Activated T-helper 1 cell treated with anti-CD3 and anti-CD28 coated beads, Interleukin-12 subunit alpha, Interleukin-12 subunit beta, Interleukin-2, Interleukin-4 antibody, amounts not matched to agents 30 ng/mL and 10 ng/mL and 1 ng/mL, durations not matched to agents 14 hours and 24 hours and 36 hours (primary cell): ENCODE results near the gene CASQ2. TPM values are rescaled to one million over a fixed set of nuclear protein-coding genes. Genes with fewer than 3 reads are reported as not detected.

Source experiments
- DNase-seq: peaks from one replicate; pipeline ENCODE4 v3.0.0; 2021; ENCODE audit warnings: low spot score
- H3K27ac Mint-ChIP-seq: one replicate; pipeline ENCODE4 v1.8.0; 2021; ENCODE audit warnings: mild to moderate bottlenecking, mixed read lengths
- H3K27me3 Mint-ChIP-seq: one replicate; pipeline ENCODE4 v1.8.0; 2022; ENCODE audit warnings: mild to moderate bottlenecking, moderate library complexity, mixed read lengths; ENCODE audit not compliant: insufficient read depth
- H3K36me3 Mint-ChIP-seq: one replicate; pipeline ENCODE4 v1.8.0; 2021; ENCODE audit warnings: low read depth, mixed read lengths
- H3K4me1 Mint-ChIP-seq: one replicate; pipeline ENCODE4 v1.8.0; 2021; ENCODE audit warnings: low read depth, mixed read lengths
- H3K4me3 Mint-ChIP-seq: one replicate; pipeline ENCODE4 v1.8.0; 2021; ENCODE audit warnings: mild to moderate bottlenecking, moderate library complexity, mixed read lengths
- H3K9me3 Mint-ChIP-seq: one replicate; pipeline ENCODE4 v1.8.0; 2021; ENCODE audit warnings: mixed read lengths
- intact Hi-C: fragments of 100-400 bp; cut with micrococcal nuclease; formaldehyde crosslinking; loops from one replicate; pipeline ENCODE4 v1.15.1; 2024
- total RNA-seq: library from RNA; stranded (reverse); gene quantifications from 2 replicates; pipeline ENCODE4 v1.2.3, GENCODE V29; 2022

The CASQ2 gene
- not detected in 2 replicates for total RNA-seq

DNA sequence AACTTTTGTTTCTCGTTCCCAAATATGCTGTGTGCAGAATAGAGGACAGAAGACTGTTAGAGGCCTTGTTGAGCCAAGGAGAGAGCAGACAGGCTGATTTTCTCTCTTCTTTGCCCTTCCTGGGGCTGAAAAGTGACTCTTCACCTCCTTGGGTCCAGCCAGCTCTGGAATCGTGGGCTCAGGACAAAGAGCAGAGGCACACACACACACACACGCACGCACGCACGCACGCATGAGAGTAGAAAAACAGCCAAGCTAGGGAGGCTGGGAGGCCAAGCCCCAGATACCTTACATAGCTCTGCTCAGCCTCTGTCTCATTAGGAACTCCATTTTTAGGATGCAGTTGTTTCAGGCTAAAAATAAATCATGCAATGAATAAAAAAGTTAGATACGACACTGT lies at the start of gene CASQ2:
Gene CASQ2, minus strand, starts transcription at position 166 of the 400 bp plus-strand sequence. CDS start 173 bp downstream, outside the sequence.
- intact Hi-C loops = no loop called here
- no peak within 1 kb of the TSS for H3K4me3 Mint-ChIP-seq
- no peak within 1 kb of the TSS for H3K27ac Mint-ChIP-seq
- peaks cover 7% of the 10 kb centered on the region for H3K27me3 Mint-ChIP-seq
- no peaks in the 10 kb centered on the region for H3K9me3 Mint-ChIP-seq
- no peaks in the 10 kb centered on the region for H3K36me3 Mint-ChIP-seq
- no peaks in the 10 kb centered on the region for H3K4me1 Mint-ChIP-seq
- no peak for DNase-seq

DNA sequence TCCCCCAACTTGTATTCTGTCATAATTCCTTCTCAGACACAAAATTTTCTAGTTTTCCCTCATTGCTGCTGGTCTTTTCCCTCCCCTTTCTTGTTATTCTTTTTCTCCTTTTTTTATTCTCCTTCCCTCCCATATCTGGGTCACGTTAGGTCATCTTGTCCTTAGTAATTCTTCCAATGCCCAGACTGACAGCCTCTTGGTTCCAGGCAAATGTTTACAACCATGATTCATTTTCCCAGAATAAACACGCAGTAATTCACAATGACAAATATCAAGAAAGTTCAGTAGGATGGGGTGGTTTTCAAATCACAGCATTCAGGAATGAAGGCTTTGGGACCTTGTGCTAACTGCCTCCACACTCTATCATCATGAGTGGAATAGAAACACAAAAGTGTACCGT lies 47.2 kb upstream of the CASQ2 start:
- intact Hi-C loops = no loop called here
- Mint-ChIP-seq H3K27ac (no peak overlapping the region), H3K4me1 (no peaks in the 10 kb centered on the region), H3K36me3 (no peaks in the 10 kb centered on the region), H3K9me3 (no peaks in the 10 kb centered on the region), H3K27me3 (peaks cover 20% of the 10 kb centered on the region), H3K4me3 (no peak overlapping the region)
- DNase-seq = no peak

DNA sequence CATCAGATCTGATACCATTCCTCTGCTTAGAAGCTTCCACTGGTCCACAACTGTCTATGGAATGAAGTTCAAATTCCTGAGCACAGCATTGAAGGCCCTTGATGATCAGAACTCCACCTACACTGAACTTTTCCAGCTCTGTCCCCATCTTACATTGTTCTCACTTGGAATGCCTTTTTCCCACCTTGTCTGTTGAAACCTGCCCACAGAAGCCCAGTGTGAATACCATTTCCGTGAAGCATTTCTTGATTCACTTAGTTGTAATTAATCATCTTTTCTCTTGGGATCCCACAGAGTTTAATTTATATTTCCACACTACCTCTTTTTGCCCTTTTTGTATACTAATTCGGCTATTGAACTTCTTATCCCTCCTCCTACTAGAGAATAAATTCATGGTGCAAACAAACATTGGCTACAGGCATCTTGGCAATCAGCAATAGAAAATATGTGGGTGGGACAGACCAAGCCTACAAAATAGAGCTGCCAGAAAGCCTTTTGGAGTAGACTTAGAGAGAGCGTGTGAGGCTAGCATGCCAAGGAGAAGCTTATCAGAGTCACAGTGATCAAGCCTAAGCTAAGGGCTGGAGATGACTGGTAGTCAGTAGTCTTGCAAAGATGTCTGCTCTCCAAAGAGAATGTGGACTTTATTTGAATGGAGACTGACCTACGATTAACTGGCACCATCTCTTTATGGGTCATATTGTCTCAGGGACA lies 46.3 kb upstream of the CASQ2 start:
- H3K27me3 Mint-ChIP-seq = peaks cover 17% of the 10 kb centered on the region
- H3K36me3 Mint-ChIP-seq = no peaks in the 10 kb centered on the region
- no peak overlapping the region for H3K4me3 Mint-ChIP-seq
- intact Hi-C loops = no loop called here
- H3K4me1 Mint-ChIP-seq = no peaks in the 10 kb centered on the region
- H3K27ac Mint-ChIP-seq = no peak overlapping the region
- no peak for DNase-seq
- no peaks in the 10 kb centered on the region for H3K9me3 Mint-ChIP-seq

DNA sequence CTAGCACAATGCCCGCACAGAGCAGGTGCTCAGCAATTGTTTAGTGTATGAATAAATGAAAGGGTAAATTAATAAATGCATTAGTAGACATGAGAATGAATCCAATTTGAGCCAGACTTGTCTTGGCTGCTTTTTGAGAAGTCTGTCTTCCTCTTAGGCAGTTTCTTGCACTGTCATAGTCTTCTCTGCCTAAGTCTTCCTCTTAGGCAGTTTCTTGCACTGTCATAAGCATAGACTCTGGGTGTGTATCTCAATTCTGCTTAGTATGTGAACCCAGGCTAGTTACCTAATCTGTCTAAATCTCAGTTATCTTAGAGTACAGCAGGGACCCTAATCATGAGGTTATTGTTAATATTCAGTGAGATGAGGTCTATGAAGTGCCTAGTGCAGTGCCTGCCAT lies 45.2 kb upstream of the CASQ2 start:
- H3K27me3 Mint-ChIP-seq = peaks cover 13% of the 10 kb centered on the region
- no peaks in the 10 kb centered on the region for H3K4me1 Mint-ChIP-seq
- H3K4me3 Mint-ChIP-seq = no peak overlapping the region
- H3K27ac Mint-ChIP-seq = no peak overlapping the region
- no peak for DNase-seq
- no peaks in the 10 kb centered on the region for H3K36me3 Mint-ChIP-seq
- H3K9me3 Mint-ChIP-seq = no peaks in the 10 kb centered on the region
- intact Hi-C loops = no loop called here

DNA sequence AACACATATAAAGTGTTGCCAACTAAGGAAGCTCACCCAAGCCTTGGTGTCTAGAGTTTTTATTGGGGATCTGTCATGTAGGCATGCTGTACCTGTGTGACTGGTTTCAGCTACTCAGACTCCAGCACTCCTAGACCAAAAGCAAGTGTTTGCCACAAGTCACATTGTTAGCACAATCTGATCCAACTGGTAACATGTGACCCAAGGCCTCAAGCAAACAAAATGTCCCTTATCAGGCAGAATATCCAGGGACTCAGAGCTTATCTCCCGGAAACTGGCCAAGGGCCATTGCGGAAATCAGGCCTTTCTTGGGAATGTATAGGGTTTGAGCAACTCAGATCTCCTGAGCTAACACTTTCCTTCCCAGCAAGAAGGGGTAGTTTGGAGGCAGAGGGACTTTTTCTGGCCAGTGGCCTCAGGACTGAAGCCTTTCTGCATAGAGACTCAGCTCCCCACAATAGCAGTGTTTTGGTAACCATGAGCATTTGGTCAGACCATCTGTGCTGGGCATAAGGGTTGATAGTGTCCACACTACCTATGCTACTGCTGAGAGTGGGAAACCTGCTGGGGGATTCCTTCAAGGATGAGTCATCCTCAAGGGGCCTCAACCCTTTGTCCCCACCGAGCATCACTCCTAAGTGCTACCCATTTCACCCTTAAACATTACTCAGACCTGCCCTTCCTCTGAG lies 42.8 kb upstream of the CASQ2 start:
- H3K27ac Mint-ChIP-seq = no peak overlapping the region
- H3K4me1 Mint-ChIP-seq = no peaks in the 10 kb centered on the region

DNA sequence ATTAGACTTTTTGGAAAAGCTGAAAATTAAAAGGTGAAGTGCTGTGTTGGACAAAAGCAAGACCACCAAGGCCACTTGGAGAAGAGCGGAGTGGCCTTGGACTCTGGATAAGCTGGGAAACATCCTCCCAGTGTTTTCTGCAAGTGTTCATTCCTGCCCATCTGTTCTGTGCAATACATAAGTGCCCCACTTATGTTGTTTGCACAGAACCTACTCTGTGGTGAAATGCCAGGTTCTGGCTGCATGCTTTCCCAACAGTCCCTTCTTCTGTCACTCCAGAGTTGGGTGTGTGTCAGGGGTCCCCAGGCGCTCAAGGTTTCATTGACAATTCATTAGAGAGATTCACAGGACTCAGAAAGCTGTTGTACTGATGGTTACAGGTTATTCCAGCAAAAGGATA lies 42.1 kb upstream of the CASQ2 start:
- Mint-ChIP-seq H3K4me1 (no peaks in the 10 kb centered on the region), H3K4me3 (no peak overlapping the region), H3K27ac (no peak overlapping the region), H3K36me3 (no peaks in the 10 kb centered on the region), H3K9me3 (no peaks in the 10 kb centered on the region), H3K27me3 (peaks cover 10% of the 10 kb centered on the region)
- DNase-seq = no peak
- intact Hi-C loops = no loop called here

More for the DNA sequence above, 42.8 kb upstream of the CASQ2 start:
- intact Hi-C loops = no loop called here
- no peak for DNase-seq
- peaks cover 11% of the 10 kb centered on the region for H3K27me3 Mint-ChIP-seq
- H3K9me3 Mint-ChIP-seq = no peaks in the 10 kb centered on the region
- no peaks in the 10 kb centered on the region for H3K36me3 Mint-ChIP-seq
- H3K4me3 Mint-ChIP-seq = no peak overlapping the region

DNA sequence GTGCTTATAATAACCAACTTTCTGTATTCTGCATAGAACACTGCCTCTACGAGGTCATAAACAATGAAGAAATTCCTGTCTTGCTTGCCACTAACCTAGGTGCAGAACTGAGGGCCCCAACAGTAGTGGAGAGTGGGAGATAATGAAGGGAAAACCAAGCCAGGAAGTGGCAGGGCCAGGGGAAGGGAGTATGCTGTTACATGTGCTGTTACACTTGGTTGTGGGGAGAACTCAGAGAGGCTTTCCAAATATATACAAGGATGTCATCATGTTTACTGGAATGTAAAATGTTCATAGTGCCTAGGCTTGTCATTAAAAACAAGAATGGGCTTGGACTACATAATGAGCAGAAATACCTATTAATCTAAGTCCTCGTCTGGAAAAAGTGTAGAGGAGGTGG lies 41.3 kb upstream of the CASQ2 start:
- Mint-ChIP-seq H3K27ac (no peak overlapping the region), H3K4me1 (no peaks in the 10 kb centered on the region), H3K27me3 (peaks cover 8% of the 10 kb centered on the region), H3K36me3 (no peaks in the 10 kb centered on the region), H3K4me3 (no peak overlapping the region), H3K9me3 (no peaks in the 10 kb centered on the region)
- intact Hi-C loops = loop anchor here (5.0 kb wide), 1 partner anchor 687 kb away; no protein-coding TSS in a partner anchor
- DNase-seq = no peak

DNA sequence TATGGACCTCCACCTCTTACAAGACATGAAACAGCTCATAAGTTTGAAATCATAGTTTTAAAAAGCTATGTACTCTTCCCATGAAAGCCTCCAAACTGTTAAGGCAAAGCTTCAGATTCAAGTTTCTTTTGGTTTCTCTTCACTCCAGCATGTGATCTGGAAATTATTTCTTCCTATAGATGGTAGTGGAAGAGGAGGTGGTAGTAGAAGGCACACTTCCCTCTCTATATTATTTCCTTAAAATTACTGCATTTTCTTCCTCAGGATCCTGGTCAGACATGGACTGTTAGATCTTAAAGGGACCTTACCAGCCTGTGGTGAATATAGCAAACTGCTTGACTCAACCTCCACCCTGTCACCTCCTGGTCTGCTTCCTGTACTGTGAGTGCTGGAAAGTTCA lies 40.6 kb upstream of the CASQ2 start:
- Mint-ChIP-seq H3K27ac (no peak overlapping the region), H3K4me3 (no peak overlapping the region), H3K9me3 (no peaks in the 10 kb centered on the region), H3K4me1 (no peaks in the 10 kb centered on the region), H3K27me3 (peaks cover 7% of the 10 kb centered on the region), H3K36me3 (no peaks in the 10 kb centered on the region)
- no peak for DNase-seq
- intact Hi-C loops = loop anchor here (5.0 kb wide), 1 partner anchor 688 kb away; no protein-coding TSS in a partner anchor

DNA sequence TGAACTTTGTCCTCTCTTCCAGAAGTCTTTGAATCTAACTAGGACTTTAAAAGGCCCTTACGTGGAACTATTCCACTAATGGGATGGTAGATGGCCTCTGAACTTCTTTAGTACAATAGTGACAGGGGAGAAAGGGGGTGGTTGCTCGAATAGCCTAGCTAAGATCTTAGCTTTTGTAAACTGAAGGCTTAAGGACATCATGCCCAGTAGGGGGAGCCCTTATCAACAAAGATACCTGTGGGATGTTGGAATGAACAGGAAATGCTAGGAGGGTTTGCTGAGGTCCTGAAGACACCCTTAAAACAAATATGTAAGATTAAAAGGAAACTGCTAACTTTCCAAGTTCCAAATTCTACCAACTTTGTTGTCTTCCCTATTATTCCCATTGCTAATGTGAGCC lies 39.2 kb upstream of the CASQ2 start:
- Mint-ChIP-seq H3K9me3 (no peaks in the 10 kb centered on the region), H3K27me3 (peaks cover 2% of the 10 kb centered on the region), H3K36me3 (no peaks in the 10 kb centered on the region), H3K4me3 (no peak overlapping the region), H3K27ac (no peak overlapping the region), H3K4me1 (no peaks in the 10 kb centered on the region)
- peak; percentile 27 for DNase-seq
- intact Hi-C loops = loop anchor here (1.0 to 5.0 kb wide), 3 partner anchors 174 to 690 kb away; no protein-coding TSS in a partner anchor

DNA sequence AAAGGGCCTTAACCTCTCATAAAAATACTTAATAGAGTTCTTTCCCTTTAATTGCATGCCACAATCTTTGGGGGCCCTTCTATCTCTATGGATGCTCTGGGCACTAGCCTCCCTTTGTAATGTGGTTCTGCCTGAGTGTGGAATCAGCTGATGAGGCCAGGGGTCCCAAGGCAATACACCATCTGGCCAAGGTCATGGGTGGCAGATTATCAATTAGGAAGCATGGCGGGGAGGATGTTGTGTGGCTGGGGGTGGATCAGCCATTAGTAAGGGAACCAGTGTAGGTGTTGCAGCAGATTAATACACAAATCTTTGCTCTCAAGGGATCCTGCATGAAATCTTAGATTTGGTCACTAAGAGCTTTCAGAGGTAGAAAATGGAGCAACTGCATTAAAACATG lies 37.1 kb upstream of the CASQ2 start:
- H3K27me3 Mint-ChIP-seq = peaks cover 12% of the 10 kb centered on the region
- H3K27ac Mint-ChIP-seq = no peak overlapping the region
- no peaks in the 10 kb centered on the region for H3K9me3 Mint-ChIP-seq
- intact Hi-C loops = loop anchor here (5.0 kb wide), 1 partner anchor 692 kb away; no protein-coding TSS in a partner anchor
- H3K36me3 Mint-ChIP-seq = no peaks in the 10 kb centered on the region
- H3K4me1 Mint-ChIP-seq = no peaks in the 10 kb centered on the region
- DNase-seq = no peak
- H3K4me3 Mint-ChIP-seq = no peak overlapping the region

DNA sequence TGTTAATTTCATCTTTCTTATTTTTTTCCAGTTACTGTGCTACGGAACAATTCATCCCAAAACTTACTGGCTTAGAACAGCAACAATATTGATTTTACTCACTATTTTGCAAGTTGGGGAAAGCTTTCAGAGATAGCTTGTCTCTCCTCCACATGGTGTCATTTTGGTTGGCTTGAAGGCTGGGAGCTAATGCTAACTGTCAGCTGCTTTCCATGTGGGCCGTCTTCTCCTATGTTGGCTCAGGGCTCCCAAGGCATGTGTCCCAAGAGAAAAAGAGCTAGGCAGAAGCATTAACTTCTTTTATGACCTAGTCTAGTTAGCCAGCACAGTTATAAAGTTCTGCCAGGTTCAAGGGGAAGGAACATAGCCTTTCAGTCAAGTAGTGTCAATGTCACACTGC lies 33.9 kb upstream of the CASQ2 start:
- intact Hi-C loops = no loop called here
- H3K27ac Mint-ChIP-seq = no peak overlapping the region
- no peak overlapping the region for H3K4me3 Mint-ChIP-seq
- peaks cover 16% of the 10 kb centered on the region for H3K27me3 Mint-ChIP-seq
- H3K36me3 Mint-ChIP-seq = no peaks in the 10 kb centered on the region
- no peaks in the 10 kb centered on the region for H3K9me3 Mint-ChIP-seq
- no peaks in the 10 kb centered on the region for H3K4me1 Mint-ChIP-seq
- DNase-seq = no peak

DNA sequence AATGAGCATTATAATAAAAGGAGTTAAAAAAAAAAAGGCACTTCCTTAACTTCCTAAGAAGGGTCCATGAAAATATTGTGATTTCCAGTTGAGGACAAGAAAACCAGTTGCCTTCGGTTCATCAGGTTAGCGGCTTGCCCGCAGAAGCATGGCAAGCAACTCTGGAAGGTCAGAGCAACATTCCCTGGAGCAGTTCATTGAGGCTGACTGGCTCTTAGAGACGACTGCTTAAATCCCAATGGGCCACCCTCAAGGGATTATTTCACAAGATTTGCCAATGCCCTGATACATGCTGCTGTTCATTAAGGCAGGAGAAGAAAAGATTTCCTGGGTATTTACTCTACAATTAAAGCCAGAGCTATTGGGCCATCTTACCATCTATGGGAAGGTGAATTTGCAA lies 29.0 kb upstream of the CASQ2 start:
- Mint-ChIP-seq H3K4me3 (no peak overlapping the region), H3K4me1 (no peaks in the 10 kb centered on the region), H3K27me3 (peaks cover 23% of the 10 kb centered on the region), H3K27ac (no peak overlapping the region), H3K36me3 (no peaks in the 10 kb centered on the region), H3K9me3 (no peaks in the 10 kb centered on the region)
- DNase-seq = no peak
- intact Hi-C loops = no loop called here

DNA sequence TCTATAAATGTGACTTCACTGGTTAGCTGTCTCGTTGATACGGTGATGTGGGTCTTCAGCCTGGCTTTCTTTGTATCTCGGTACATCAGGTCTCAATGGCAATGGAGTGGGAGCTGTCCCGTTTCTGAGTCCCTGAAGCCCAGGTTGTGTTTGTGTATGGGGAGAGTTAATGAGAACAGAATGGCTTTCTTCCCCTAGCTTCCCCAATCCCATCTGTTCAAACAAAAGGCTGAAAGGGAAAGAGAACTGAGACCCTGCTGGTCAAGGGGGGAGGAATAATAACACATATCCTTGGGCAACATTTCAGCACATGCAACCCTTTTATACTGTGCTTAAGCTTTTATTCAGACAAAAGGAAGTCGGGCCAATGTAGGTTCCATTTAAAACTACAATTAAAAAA lies 28.4 kb upstream of the CASQ2 start:
- Mint-ChIP-seq H3K4me3 (no peak overlapping the region), H3K27me3 (peaks cover 21% of the 10 kb centered on the region), H3K36me3 (no peaks in the 10 kb centered on the region), H3K9me3 (no peaks in the 10 kb centered on the region), H3K27ac (no peak overlapping the region), H3K4me1 (no peaks in the 10 kb centered on the region)
- intact Hi-C loops = no loop called here
- no peak for DNase-seq
